HG02623 (cell line): ENCODE results near the gene INAVA.
"Not testable (repeated sequence)": the region's sequence is repeated elsewhere in the genome, so short reads cannot be mapped to it uniquely, and the experiment has no call there.

Source experiments
- ATAC-seq: cut with Tn5 transposase; IDR thresholded peaks from one replicate; pipeline ENCODE4 v1.9.1; 2021; ENCODE audit warnings: moderate library complexity; ENCODE audit not compliant: unreplicated experiment

The INAVA gene

GRCh38 chr1:200896531-200897196 is 2.0 kb downstream of the INAVA start:
- ATAC-seq, result no peak

- no peak for ATAC-seq
Measured at GRCh38 chr1:200897259-200897658, 2.6 kb downstream of the INAVA start.

- ATAC-seq, result no peak
Measured at GRCh38 chr1:200899015-200899386, 4.3 kb downstream of the INAVA start.

GRCh38 chr1:200899451-200899915 is 4.8 kb downstream of the INAVA start:
- no peak for ATAC-seq

- no peak for ATAC-seq
Measured at GRCh38 chr1:200899954-200900867, 5.5 kb downstream of the INAVA start.

- ATAC-seq, result no peak
Measured at GRCh38 chr1:200900877-200901276, 6.2 kb downstream of the INAVA start.

- no peak for ATAC-seq
Measured at GRCh38 chr1:200901350-200901749, 6.7 kb downstream of the INAVA start.

- ATAC-seq, result no peak
Measured at GRCh38 chr1:200901796-200902444, 7.2 kb downstream of the INAVA start.

- no peak for ATAC-seq
Measured at GRCh38 chr1:200903793-200904192, 9.1 kb downstream of the INAVA start.

GRCh38 chr1:200904772-200905171 is 10.1 kb downstream of the INAVA start:
- no peak for ATAC-seq

- ATAC-seq, result no peak
Measured at GRCh38 chr1:200905411-200906052, 10.8 kb downstream of the INAVA start.

GRCh38 chr1:200906491-200906890 is 11.8 kb downstream of the INAVA start:
- ATAC-seq, result no peak

GRCh38 chr1:200907611-200908097 is 13.0 kb downstream of the INAVA start:
- ATAC-seq, result peak; percentile 51

- no peak for ATAC-seq
Measured at GRCh38 chr1:200908191-200908868, 13.6 kb downstream of the INAVA start.

- no peak for ATAC-seq
Measured at GRCh38 chr1:200909071-200909470, 14.4 kb downstream of the INAVA start.

GRCh38 chr1:200909757-200910239 is 15.1 kb downstream of the INAVA start:
- peak; percentile 40 for ATAC-seq

GRCh38 chr1:200911361-200911760 is 16.7 kb downstream of the INAVA start:
- no peak for ATAC-seq

GRCh38 chr1:200911936-200912335 is 17.2 kb downstream of the INAVA start:
- ATAC-seq, result not testable (repeated sequence)

- ATAC-seq, result no peak
Measured at GRCh38 chr1:200912737-200913407, 18.2 kb downstream of the INAVA start.

GRCh38 chr1:200916152-200916551 is 21.5 kb downstream of the INAVA start:
- ATAC-seq, result no peak
